Esophagus squamous epithelium (tissue), 4 donors: ENCODE measurements around the gene CPLANE1.

Source experiments
- POLR2A ChIP-seq, 4 donors: fragments of 450-650 bp; IDR thresholded peaks; one replicate each; pipeline ENCODE4 v1.6.1; 2017; ENCODE audit warnings: antibody characterized with exemption in 4 of 4, mild to moderate bottlenecking in 4 of 4, moderate library complexity in 3 of 4
- TF ChIP-seq, protein P1 (sequence below), 6 experiments: fragments of 450-650 bp in 4 of 6; fragments of 200-600 bp in 2 of 6; sonication (generic) in 2 of 6; IDR thresholded peaks; one replicate each; pipeline ENCODE4 v1.5.1; 2016 to 2019; ENCODE audit warnings: antibody characterized with exemption in 6 of 6, mild to moderate bottlenecking in 4 of 6, moderate library complexity in 4 of 6

DNA sequence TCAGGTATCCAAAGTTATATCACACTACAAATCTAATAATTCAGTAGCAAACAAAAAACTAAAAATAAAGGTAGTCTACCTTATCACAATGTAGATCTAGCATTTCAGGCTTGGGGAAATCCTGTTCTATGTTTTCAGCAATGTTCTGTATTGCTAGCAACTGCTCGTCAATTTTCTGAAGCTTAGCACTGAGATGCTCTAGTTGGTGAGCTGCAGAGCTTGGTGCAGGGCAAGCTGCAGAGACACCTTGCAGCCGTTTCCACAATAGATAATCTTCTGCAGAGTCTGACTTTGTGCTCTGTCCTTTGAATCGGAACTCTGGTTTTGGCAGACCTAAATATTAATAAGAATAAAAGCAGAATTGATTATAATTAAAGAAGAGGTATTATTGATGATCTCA is 95.5 kb downstream of the CPLANE1 start:
- TF ChIP-seq, protein P1, sequence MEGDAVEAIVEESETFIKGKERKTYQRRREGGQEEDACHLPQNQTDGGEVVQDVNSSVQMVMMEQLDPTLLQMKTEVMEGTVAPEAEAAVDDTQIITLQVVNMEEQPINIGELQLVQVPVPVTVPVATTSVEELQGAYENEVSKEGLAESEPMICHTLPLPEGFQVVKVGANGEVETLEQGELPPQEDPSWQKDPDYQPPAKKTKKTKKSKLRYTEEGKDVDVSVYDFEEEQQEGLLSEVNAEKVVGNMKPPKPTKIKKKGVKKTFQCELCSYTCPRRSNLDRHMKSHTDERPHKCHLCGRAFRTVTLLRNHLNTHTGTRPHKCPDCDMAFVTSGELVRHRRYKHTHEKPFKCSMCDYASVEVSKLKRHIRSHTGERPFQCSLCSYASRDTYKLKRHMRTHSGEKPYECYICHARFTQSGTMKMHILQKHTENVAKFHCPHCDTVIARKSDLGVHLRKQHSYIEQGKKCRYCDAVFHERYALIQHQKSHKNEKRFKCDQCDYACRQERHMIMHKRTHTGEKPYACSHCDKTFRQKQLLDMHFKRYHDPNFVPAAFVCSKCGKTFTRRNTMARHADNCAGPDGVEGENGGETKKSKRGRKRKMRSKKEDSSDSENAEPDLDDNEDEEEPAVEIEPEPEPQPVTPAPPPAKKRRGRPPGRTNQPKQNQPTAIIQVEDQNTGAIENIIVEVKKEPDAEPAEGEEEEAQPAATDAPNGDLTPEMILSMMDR (IDR thresholded peaks at IDR 0.05), result no peak
- no peak for TF ChIP-seq POLR2A (IDR thresholded peaks at IDR 0.05)
